GM18519 (cell line): ENCODE results near the gene PSMC5.
"Not testable (repeated sequence)": the region's sequence is repeated elsewhere in the genome, so short reads cannot be mapped to it uniquely, and the experiment has no call there.

ENCODE experiments used
- ATAC-seq: cut with Tn5 transposase; IDR thresholded peaks from one replicate; pipeline ENCODE4 v1.9.1; 2021; ENCODE audit warnings: mild to moderate bottlenecking, moderate library complexity; ENCODE audit not compliant: unreplicated experiment, low FRiP score

Gene PSMC5

GRCh38 chr17:63837480-63837879 lies 10.2 kb downstream of the PSMC5 start:
- no peak for ATAC-seq

GRCh38 chr17:63837962-63838600 lies 10.8 kb downstream of the PSMC5 start:
- ATAC-seq = no peak

- no peak for ATAC-seq
Measured at GRCh38 chr17:63838631-63839171, 11.5 kb downstream of the PSMC5 start.

GRCh38 chr17:63840591-63841349 lies 13.5 kb downstream of the PSMC5 start:
- ATAC-seq = no peak

GRCh38 chr17:63841350-63842172 lies 14.3 kb downstream of the PSMC5 start:
- ATAC-seq = no peak

GRCh38 chr17:63842173-63842539 lies 14.9 kb downstream of the PSMC5 start:
- peak; percentile 24 for ATAC-seq

- ATAC-seq = peak; percentile 57
Measured at GRCh38 chr17:63842540-63843386, 15.5 kb downstream of the PSMC5 start, which contains the start of gene SMARCD2. SMARCD2 (minus strand) TSS chr17:63842685; CDS start chr17:63842674, 11 bp downstream.

GRCh38 chr17:63843387-63843888 lies 16.2 kb downstream of the PSMC5 start:
- ATAC-seq = not testable (repeated sequence)

- ATAC-seq = no peak
Measured at GRCh38 chr17:63843910-63844677, 16.9 kb downstream of the PSMC5 start.

- no peak for ATAC-seq
Measured at GRCh38 chr17:63845509-63845908, 18.3 kb downstream of the PSMC5 start.

GRCh38 chr17:63847525-63848249 lies 20.5 kb downstream of the PSMC5 start:
- no peak for ATAC-seq

GRCh38 chr17:63848834-63849689 lies 21.8 kb downstream of the PSMC5 start:
- no peak for ATAC-seq

GRCh38 chr17:63850401-63850800 lies 23.2 kb downstream of the PSMC5 start:
- no peak for ATAC-seq

- no peak for ATAC-seq
Measured at GRCh38 chr17:63853260-63853659, 26.0 kb downstream of the PSMC5 start.

- no peak for ATAC-seq
Measured at GRCh38 chr17:63854709-63855108, 27.5 kb downstream of the PSMC5 start.

GRCh38 chr17:63855185-63855584 lies 28.0 kb downstream of the PSMC5 start:
- ATAC-seq = no peak

GRCh38 chr17:63856425-63856824 lies 29.2 kb downstream of the PSMC5 start:
- ATAC-seq = not testable (repeated sequence)
